ENCODE results near the gene SMAP1.
A peak's percentile ranks its signal among the peaks of the same experiment; 100 is the strongest.
"Not testable (repeated sequence)": the region's sequence is repeated elsewhere in the genome, so short reads cannot be mapped to it uniquely, and the experiment has no call there.

The SMAP1 gene

DNA sequence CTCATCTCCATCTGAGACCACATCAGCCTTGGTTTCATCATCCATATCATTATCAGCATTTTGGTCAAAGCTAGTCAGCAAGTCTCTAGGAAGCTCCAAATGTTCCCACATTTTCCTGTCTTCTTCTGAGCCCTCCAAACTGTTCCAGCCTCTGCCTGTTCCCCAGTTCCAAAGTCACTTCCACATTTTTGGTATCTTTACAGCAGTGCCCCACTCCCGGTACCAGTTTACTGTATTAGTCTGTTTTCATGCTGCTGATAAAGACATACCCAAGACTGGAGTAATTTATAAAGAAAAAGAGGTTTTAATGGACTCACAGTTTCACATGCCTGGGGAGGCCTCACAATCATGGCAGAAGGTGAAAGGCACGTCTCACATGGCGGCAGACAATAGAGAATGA is 74.8 kb downstream of the SMAP1 start:
- not testable (repeated sequence) for FAIRE-seq

DNA sequence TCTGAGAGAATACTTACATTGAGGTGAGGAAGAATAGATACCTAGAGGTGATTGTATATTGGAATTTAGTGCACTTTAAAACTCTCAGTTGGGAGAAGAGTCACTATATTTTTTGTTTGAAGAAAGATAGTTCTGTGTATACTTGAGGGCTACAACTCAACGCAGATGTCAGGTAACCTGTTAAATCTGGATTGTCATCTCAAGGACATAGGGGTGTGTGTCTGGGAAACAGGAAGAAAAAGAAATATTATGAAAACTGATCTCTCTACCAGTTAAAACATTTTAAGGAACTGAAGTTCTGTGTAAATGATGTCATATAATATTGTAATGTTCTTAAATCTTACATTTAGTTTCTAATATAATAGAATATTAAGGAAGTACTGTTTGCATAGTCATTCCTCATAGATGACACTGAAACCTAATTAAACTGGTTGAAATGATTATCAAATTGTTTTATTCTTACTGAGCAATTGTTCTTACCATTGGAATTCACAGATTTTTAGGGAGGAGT is 86.2 kb downstream of the SMAP1 start:
- peak; percentile 9 for FAIRE-seq

DNA sequence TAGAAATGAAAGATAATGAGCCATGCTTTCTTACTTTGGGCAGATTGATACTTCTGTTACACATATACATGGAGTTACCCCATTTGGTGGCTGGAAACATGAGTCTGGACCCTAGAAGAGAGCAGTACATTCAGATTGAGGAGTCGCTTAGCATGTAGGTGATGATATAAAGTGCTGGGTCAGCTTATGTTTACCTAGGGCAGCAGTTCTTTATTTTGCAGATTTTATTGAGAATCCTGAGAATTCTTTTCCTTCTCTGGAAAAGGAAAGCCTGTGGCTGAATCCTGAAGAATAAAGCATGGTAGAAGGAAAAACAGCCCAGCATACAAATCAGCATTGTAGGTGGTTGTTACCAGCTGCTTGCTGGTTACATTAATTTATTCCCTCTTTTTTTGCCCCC is 91.2 kb downstream of the SMAP1 start:
- no peak for FAIRE-seq

DNA sequence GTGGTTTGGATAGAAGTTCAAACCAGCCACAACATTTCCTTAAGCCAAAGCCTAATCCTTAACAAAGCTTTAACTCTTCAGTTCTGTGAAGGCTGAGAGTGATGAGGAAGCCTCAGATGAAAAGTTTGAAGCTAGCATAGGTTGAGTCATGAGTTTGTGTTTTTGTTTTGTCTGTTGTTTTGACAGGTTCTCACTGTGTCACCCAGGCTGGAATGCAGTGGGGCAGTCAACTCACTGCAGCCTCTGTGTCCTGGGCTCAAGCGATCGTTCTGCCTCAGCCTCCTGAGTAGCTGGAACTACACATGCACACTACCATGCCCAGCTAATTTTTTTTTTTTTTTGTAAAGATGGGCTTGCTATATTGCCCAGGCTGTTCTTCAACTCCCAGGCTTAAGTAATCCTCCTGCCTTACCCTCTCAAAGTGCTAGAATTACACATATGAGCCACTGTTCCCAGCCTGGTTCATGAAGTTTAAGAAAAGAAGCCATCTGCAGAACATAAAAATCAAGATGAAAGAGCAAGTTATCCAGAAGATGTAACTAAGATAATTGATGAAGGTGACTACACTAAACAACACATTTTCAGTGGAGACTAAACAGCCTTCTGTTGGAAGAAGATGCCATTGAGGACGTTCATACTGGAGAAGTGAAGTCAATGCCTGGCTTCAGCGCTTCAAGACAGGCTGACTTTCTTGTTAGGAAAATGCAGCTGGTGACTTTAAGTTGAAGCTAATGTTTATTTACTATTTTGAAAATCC is 96.2 kb downstream of the SMAP1 start:
- no peak for FAIRE-seq

DNA sequence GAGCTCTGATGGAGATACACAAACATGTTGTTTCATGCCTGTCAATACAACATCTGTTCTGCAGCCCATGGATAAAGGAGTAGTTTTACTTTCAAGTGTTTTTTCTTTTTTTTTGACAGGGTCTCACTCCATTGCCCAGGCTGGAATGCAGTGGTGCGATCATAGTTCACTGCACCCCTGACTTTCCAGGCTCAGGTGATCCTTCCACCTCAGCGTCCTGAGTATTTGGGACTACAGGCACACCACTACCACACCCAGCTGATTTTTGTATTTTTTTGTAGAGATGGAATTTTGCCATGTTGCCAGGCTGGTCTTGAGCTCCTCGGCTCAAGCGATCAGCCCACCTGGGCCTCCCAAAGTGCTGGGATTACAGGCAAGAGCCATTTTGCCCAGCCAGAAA is 97.0 kb downstream of the SMAP1 start:
- no peak for FAIRE-seq

DNA sequence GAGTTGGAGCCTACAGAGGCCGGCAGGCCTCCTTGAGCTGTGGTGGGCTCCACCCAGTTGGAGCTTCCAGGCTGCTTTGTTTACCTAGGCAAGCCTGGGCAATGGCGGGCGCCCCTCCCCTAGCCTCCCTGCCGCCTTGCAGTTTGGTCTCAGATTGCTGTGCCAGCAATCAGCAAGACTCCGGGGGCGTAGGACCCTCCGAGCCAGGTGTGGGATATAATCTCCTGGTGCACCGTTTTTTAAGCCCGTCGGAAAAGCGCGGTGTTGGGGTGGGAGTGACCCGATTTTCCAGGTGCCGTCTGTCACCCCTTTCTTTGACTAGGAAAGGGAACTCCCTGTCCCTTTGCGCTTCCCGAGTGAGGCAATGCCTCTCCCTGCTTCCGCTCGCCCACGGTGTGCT is 103.7 kb downstream of the SMAP1 start:
- not testable (repeated sequence) for FAIRE-seq

DNA sequence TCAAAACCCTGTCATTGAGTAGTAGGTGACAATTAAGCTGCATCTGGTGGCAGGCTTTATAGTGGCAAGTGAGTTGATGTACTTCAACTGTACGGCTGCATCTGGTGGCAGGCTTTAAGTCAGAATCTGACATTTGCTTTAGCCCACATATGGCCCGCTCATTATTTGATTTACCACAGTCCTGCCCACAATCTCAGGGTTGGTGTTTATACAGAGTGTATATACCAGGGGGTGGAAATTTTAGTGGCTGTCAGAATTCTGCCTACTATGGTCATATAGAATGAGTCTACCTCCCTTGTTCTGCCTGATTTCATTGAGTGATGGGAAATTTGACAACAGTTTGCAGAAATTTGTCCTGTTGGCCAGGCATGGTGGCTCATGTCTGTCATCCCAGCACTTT is 112.3 kb downstream of the SMAP1 start:
- FAIRE-seq, result no peak

DNA sequence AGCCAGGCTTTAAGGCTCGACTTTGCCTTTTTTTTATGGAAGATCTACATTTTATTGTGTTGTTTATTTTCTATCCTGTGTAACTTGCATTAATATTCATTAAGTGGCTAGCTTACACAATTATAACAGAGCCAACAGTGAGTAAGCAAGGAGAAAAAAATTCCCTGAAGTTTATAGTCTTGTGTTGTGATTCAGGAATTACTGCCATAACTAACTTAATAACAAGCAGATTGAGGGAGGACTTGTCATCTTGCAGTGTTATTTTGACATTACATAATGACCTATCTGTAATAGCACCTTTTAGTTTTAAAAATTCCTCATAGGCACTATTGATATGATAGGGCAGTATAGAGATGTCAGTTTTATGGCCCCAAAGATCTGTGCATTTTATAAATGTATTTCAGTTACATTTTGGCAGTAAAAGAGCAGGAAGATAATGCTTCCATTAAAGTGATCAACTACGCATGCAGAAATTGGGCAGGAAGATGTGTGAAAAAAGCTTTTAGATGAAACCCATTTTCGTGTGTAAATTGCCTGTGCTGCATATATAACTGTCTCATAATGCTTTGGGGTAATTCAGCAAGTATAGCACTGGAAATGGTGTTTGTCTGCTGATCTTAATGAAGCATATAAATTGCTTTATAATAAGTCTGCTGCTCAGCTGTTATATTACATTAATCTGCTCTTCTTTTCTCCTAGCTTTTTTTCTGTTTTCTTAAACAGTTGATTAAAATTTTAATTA is 123.0 kb downstream of the SMAP1 start:
- peak; percentile 98 for FAIRE-seq

DNA sequence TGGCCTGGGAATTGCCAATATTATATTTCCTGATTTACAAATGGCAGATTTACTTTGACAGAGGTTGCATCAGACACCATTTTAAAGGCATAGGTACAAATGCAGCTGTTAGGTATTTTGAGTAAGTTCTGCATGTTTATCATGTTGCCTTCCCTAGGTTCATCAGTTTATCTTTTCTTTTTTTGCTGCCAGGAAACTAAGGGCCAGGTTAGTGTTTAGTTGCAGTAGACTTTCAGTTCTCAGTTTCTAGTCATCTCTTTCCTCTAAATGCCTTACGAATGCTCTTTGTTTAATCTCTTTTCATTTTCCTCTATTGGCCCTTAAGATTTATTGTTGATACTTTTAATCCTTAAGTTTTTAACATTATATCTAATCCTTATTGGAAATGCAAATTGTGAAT is 129.9 kb downstream of the SMAP1 start:
- no peak for FAIRE-seq

DNA sequence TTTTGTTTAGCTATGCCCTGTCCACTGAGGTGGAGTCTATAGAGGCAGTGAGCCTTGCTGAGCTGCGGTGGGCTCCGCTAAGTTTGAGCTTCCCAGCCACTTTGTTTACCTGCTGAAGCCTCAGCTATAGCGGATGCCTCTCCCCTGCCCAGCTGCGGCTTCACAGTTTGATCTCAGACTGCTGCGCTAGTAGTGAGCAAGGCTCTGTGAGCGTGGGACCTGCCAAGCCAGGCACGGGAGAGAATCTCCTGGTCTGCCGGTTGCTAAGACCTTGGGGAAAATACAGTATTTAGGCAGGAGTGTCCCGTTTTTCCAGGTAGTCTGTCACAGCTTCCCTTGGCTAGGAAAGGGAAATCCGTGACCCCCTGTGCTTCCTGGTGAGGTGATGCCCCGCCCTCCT is 138.4 kb downstream of the SMAP1 start:
- FAIRE-seq, result no peak

DNA sequence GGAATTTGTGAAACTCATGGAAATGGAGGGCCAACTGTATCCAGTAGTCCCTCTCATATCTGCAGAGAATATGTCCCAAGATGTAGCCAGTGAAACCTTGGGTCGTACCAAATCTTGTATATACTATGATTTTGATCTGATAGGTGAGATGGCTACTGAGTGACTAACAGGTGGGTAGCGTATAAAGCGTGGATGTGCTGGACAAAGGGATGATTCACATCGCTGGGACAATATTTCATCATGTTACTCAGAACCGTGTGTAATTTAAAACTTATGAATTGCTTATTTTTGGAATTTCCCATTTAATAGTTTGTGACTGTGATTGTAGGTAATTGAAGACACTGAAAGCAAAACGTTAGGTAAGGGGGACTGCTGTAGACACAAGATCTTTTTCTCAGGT is 144.1 kb downstream of the SMAP1 start:
- FAIRE-seq, result no peak

DNA sequence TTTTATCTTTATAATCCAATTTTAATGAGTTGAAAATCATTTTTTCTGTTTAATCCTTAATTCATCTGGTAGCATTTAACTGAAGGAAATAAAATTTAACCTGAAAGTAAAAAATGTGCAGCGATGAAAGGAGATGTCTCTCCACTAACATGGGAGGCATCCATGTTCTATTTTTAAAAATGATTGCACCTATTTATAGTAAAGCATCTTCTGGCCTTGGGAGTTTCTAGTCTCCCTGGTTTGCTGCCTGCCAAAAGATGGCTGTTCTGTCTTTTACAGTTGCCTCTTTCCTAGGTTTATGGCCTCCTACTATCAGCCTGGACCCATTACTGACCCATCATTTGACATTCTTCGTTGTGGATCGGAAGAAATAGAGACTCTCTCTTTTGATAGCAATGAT is 146.2 kb downstream of the SMAP1 start:
- no peak for FAIRE-seq

DNA sequence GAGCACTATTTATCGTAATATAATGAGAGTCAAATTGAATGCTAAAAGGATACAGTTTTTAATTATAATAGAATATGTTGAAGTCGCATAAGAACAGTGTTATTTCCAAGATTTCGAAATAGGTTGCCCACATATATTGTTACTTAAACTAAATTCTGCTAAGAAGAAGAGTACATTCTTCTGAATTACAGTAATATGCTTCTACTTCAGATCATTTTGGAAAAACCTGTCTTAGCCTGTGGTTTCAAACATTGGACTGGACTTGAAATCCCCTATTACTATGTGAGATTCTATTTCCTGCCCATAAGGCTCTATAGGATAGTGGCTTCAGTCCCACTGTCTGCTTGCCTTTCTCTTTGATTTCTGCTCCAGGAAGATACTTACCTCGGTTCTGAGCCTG is 152.0 kb downstream of the SMAP1 start:
- FAIRE-seq, result no peak

DNA sequence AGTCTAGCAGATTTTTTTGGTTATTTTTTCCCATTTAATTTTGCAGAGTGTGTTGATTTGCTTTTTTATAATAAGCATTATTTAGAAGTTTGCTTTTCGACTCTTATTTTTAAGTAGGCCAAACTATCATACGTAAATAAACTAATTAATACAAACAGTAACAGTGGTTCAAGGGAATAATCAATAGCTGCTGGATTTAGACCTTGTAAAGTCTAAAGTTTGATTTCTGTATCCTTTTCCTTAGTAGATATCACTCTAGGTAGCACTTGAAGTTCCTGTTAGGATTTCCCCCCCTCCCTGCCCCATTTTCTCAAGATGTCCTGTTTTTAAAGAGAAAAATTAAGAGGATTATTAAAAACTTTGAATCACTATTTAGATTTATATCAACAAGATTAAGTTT is 153.1 kb downstream of the SMAP1 start:
- no peak for FAIRE-seq

DNA sequence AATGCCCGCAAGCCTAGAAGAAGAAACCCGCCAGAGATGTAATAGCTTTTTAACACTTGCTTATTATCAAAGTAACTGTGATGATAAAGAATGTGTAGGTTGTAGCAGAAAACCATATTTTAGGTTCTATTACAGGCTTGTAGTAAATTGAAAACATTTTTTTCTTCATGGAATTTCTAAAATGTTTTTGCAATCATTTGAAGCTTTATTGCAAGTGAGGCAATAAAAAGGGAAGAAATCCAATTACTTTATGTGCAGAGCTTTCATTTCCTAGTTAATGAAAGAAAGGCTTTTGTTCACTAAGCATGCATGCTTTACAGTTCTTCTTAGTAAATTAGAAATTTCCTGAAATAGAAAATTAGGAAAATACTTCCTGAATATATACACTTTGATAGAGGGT is 154.1 kb downstream of the SMAP1 start:
- no peak for FAIRE-seq

DNA sequence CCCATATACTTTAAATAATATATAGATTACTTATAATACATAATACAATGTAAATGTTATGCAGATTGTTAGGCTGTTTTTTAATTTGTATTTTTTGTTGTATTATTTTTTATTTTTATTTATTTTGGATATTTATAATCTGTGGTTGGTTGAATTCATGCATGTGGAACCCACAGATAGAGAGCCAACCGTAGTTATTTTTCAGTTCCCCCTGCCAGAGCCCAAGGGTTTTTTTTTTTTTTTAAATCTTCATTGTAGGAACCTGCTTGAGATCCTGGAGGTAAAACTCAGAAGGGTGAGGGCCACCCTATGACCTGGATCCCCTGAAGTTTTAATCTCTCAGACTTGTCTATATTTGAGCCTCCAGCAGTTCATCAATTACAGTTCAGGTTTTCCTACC is 156.0 kb downstream of the SMAP1 start:
- FAIRE-seq, result no peak

DNA sequence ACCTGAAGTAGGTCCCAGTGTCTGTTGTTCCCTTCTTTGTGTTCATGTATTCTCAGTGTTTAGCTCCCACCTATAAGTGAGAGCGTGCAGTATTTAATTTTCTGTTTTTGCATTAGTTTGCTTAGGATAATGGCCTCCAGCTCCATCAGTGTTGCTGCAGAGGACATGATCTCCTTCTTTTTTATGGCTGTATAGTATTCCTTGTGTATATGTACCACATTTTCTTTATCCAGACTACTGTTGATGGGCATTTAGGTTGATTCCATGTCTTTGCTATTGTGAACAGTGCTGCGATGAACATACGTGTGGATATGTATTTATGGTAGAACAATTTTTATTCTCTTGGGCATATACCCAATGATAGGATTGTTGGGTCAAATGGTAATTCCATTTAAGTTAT is 163.7 kb downstream of the SMAP1 start:
- FAIRE-seq, result no peak

DNA sequence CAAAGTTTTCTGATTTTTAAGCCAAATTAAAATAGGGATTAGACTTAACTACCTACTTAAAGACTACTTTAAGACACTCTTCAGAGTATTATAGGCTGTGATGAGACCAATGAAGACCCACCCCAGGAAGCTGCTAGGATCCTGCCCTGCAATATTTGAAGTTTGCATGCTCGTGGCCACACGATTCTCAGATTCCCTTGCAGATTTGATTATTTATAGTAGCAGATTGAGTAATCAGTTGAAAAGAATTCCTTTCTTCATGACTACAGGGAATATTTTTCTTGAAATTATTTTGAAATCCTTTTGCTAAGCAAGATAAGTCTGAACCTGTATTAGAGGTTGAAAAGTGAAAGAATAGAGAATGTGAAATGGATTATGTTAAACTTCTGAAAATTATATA is 166.8 kb downstream of the SMAP1 start:
- peak; percentile 53 for FAIRE-seq

DNA sequence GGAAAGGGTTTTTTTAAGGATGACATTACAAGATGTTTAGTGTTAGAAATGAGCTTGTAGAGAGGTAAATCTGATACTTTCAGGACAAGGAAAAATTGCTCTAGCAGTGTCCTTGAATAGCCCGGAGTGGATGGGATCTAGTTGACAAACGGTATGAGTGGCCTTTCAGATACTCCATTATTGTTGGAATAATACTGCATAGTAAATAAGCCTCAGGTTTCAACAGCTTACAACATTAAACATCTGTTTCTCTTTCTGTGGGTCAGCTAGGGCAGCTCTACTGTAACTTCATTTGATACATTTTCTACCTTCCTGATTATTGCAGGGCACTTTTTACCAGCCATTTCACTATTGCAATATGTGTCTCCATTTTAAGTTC is 171.2 kb downstream of the SMAP1 start:
- no peak for FAIRE-seq

DNA sequence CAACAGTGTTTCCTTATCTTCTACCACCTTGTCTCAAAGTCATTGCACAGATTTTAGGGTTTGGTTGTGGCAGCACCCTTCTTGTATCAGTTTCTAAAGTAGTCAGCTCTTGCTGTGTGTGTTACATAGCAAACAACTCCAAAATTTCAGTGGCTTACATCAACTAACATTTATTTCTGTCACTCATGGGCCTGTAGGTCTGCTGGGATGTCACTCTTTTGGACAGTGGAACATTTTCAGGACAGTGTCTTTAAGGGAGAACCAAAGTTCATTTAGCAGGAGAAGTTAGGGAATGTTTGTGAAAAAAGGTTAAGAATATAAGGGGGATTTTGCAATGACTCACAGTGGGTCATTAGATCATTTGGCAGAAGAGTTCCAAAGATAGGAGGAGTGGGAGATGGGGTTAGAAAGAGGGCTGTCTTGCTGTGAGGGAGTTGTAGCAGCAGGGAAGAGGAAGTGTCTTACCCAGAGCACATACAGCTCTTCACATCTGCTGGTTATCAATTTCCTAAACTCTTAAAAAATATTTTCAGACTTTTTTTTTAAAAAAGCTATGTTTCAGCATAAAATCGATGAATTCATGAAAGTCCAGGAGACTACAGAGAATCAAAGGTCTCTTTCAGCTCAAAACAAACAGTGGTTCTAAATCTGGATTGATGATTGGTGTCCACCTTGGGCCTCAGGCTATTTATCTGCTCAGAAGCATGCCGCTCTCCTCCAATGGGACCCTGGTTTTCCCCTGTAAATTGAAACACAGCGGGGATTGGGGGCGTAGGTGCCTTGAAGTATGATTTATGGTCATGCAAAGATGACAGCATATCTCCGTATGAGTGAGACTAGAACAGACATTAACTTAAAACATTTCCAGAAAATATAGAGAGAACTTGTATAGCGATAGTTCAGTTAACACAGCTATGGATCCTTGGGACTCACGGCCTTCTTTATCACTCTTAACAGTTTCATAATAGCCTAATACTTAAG is 171.9 kb downstream of the SMAP1 start:
- FAIRE-seq, result no peak

DNA sequence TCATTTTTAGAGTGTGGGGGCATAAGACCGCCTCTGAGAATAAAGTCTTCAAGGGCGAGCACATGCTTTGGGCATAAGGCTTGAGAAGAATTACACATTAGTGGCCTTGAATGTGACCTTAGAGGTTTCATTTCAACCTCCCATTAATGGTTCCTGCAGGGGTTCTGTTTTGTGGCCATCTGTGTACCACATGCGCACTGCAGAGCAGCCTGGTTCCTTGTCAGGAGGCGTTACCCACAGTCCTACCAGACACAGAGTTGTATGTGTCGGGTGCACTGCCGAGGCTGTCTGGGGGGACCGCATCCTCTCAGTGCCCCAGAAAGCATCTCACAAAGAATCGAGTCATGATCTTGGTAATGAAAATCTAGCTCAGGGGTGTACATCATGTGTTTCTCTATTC is 173.4 kb downstream of the SMAP1 start:
- FAIRE-seq, result no peak

DNA sequence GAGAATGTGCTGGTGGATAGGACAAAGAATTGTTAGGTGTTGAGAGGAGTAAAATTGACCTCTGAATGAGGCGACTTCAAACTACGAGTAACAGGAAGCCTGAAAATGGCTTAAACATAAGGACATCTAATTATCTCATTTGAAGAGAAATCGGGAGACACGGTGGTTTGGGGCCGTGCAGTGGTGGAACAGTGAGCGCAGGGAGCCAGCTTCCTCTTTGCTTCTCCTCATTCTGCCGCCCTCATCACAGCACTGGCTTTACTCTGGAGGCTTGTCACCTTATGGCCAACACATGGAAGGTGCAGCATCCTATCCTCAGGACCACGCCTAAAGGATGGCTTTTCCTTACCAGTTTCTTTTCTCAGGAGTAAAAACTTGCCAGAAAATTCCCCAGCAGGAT is 174.9 kb downstream of the SMAP1 start:
- no peak for FAIRE-seq

DNA sequence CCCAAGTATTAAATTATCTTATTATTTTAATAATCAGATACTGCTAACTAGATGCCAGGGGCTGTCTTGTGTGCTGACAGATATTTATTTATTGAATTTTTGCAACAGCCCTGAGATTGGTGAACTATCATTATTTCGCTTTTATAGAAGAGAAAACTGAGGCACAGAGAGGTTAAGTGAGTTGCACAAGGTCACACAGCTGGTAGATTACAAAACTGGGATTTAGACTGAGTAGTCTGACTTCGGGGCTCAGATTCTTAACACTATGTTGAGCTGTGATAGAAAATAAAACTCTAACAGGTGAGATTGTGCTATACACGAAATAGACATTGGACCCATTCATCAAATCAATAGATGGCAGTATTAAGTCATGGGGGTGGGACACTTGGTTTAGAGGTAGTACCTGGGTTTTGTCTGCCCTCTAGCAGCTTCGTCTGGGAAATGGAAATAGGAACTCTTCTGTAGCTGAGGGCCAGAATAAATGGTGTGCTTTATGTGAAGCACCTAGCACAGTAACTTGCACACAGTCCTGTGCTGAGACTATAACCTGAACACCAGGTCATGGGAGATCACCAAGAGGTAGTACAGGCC is 175.7 kb downstream of the SMAP1 start:
- FAIRE-seq, result no peak
